Naive B cell (primary cell): ENCODE data around the gene LBR. TPM values are rescaled to one million over a fixed set of nuclear protein-coding genes. Genes with fewer than 3 reads are reported as not detected.

ENCODE experiments used
- ATAC-seq, 2 donors: fragments of 150-1000 bp; cut with Tn5 transposase; 2 replicates each; pipeline ENCODE4 v1.10.0; 2021; ENCODE audit warnings: low read depth in 2 of 2, mild to moderate bottlenecking in 2 of 2, moderate library complexity in 2 of 2
- DNase-seq: peaks from one replicate; pipeline ENCODE4 v3.0.0; 2022
- H3K27ac Mint-ChIP-seq, 6 donors: one replicate each; pipeline ENCODE4 v1.8.0; 2020 to 2022; ENCODE audit warnings: mild to moderate bottlenecking in 6 of 6, mixed read lengths in 6 of 6, moderate library complexity in 5 of 6, inconsistent platforms in 2 of 6
- H3K27me3 Mint-ChIP-seq, 3 donors: one replicate each; pipeline ENCODE4 v1.8.0; 2021 to 2022; ENCODE audit warnings: mixed read lengths in 3 of 3, mild to moderate bottlenecking in 1 of 3
- H3K36me3 Mint-ChIP-seq, 2 donors: one replicate each; pipeline ENCODE4 v1.8.0; 2020 to 2022; ENCODE audit warnings: mixed read lengths in 2 of 2, inconsistent platforms in 1 of 2, mild to moderate bottlenecking in 1 of 2
- H3K4me1 Mint-ChIP-seq, 3 donors: one replicate each; pipeline ENCODE4 v1.8.0; 2020 to 2022; ENCODE audit warnings: mixed read lengths in 3 of 3, inconsistent platforms in 1 of 3, mild to moderate bottlenecking in 1 of 3, moderate library complexity in 1 of 3
- H3K4me3 Mint-ChIP-seq, 8 donors: one replicate each; pipeline ENCODE4 v1.8.0; 2020 to 2022; ENCODE audit warnings: mild to moderate bottlenecking in 8 of 8, mixed read lengths in 8 of 8, moderate library complexity in 8 of 8, inconsistent platforms in 2 of 8
- H3K9me3 Mint-ChIP-seq, 7 donors: one replicate each; pipeline ENCODE4 v1.8.0; 2020 to 2022; ENCODE audit warnings: mixed read lengths in 7 of 7, mild to moderate bottlenecking in 5 of 7, inconsistent platforms in 2 of 7, moderate library complexity in 1 of 7
- polyA plus RNA-seq, 6 donors: library from polyadenylated mRNA; unstranded; fragments of 300-500 nt; fragmentation: Illumina TruSeq; gene quantifications; one replicate each; pipeline ENCODE4 v1.2.3, GENCODE V29; 2021; ENCODE audit warnings: low read depth in 6 of 6

LBR gene
- polyA plus RNA-seq, 6 donors from 2014 or later = 112 to 165 (median 146) TPM

DNA sequence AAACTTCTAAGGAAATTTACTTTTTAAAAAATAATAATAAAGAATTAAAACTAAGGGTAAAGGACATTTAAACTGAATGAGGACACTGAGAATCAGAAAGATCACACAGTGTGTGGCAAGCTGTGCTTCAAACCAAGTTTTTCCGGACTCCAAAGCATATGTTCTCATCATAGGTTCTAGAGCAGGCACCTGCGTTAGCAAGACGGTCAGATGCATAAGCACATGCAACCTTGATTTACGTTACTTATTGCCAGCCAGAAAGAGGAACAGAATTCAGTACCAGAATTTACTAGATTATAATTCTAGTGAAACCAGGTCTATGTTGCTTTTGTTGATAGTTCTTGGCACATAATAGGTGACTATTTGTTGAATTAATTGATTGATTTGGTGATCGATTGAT is 6.2 kb upstream of the LBR start:
- DNase-seq = peak; percentile 39
- Mint-ChIP-seq H3K4me1 (peaks cover 25 to 37% (median 35%) of the 10 kb centered on the region in 3 donors), H3K36me3 (no peaks in the 10 kb centered on the region), H3K27ac (peak overlapping the region; percentile 38 to 90 (median 66)), H3K9me3 (peaks cover 0 to 2% (median 0%) of the 10 kb centered on the region in 7 donors), H3K4me3 (peak overlapping the region in 1 of 8 donors; percentile 63), H3K27me3 (no peaks in the 10 kb centered on the region)
- peak; percentile 71 to 73 for ATAC-seq

- Mint-ChIP-seq H3K27ac (no peak overlapping the region), H3K4me1 (peaks cover 23 to 35% (median 31%) of the 10 kb centered on the region in 3 donors), H3K9me3 (peaks cover 0 to 2% (median 0%) of the 10 kb centered on the region in 7 donors), H3K4me3 (no peak overlapping the region), H3K27me3 (no peaks in the 10 kb centered on the region), H3K36me3 (no peaks in the 10 kb centered on the region)
- DNase-seq = no peak
- no peak for ATAC-seq
Measured at GRCh38 chr1:225431081-225431863, 3.4 kb upstream of the LBR start.

DNA sequence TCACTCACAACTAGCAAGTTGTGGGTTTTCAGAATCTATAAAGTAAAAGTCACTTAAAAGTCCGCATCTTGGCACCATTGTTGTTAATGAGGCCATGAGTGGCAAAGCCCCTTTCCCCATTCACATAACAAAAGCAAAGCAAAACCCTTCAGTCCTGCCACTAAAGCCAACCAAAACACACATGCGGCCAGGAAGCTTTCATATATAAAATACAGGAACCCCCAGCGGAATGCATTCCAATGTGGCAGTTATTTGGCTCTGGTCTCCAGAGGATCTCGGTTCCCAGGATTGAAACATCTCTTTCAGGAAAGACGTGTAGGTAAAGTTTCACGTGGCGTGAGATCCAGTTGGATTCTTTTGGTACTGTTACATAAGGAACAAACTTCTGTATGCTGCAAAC is 2.5 kb upstream of the LBR start:
- peak overlapping the region in 1 of 6 donors; percentile 5 for H3K27ac Mint-ChIP-seq

GRCh38 chr1:225428881-225429455 is 1.1 kb upstream of the LBR start:
- H3K4me3 Mint-ChIP-seq = peak overlapping the region; percentile 83 to 94 (median 91)
- H3K9me3 Mint-ChIP-seq = peaks cover 0 to 2% (median 0%) of the 10 kb centered on the region in 7 donors
- peak; percentile 29 to 32 for ATAC-seq
- H3K27ac Mint-ChIP-seq = peak overlapping the region; percentile 78 to 96 (median 94)
- H3K4me1 Mint-ChIP-seq = peaks cover 28 to 36% (median 31%) of the 10 kb centered on the region in 3 donors
- no peaks in the 10 kb centered on the region for H3K27me3 Mint-ChIP-seq
- H3K36me3 Mint-ChIP-seq = no peaks in the 10 kb centered on the region
- DNase-seq = no peak

More for the DNA sequence above, 2.5 kb upstream of the LBR start:
- H3K36me3 Mint-ChIP-seq = no peaks in the 10 kb centered on the region
- no peaks in the 10 kb centered on the region for H3K27me3 Mint-ChIP-seq
- peaks cover 23 to 35% (median 31%) of the 10 kb centered on the region in 3 donors for H3K4me1 Mint-ChIP-seq
- DNase-seq (no peak), ATAC-seq (no peak)
- peaks cover 0 to 2% (median 0%) of the 10 kb centered on the region in 7 donors for H3K9me3 Mint-ChIP-seq
- peak overlapping the region in 1 of 8 donors; percentile 74 for H3K4me3 Mint-ChIP-seq

DNA sequence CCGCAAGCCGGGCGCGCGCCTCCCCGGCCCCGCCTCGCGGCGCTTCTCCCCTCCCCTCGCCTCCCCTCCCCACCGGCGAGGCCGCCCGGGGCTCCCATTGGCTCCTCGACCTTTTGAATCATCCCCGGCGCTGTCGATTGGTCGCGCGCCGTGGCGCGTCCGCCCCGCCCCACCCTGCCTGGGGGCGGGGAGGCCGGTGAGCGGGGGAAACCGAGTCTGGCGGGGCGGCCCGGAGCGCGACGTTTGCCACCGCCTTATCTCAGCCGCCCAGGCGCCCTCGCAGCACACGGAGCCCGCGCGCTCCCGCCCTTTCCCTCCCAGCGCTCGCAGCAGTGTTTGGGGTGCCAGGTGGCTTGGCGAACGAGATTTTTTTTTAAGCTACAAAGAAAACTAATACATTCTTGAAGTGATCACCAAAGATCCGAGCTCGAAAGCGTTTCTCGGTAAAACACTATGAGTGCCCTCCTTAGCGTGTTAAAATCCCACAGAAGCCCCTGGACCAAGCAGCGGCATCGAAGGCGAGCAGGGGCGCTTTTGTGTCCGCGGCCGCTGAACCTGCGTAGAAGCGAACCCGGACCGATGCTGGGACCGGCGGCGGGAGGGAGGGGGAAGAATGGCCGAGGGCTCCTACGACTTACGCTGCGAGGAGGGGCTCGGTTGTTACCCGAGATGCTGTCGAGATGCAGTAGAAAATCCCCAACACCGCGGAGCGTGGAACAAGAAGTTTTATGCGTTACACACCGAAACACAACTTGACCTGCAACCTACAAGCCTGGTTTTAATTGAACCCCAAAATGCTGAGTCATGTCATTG is 436 bp upstream of the LBR start:
- peak; percentile 80 to 82 for ATAC-seq
- peaks cover 0 to 2% (median 0%) of the 10 kb centered on the region in 7 donors for H3K9me3 Mint-ChIP-seq

DNA sequence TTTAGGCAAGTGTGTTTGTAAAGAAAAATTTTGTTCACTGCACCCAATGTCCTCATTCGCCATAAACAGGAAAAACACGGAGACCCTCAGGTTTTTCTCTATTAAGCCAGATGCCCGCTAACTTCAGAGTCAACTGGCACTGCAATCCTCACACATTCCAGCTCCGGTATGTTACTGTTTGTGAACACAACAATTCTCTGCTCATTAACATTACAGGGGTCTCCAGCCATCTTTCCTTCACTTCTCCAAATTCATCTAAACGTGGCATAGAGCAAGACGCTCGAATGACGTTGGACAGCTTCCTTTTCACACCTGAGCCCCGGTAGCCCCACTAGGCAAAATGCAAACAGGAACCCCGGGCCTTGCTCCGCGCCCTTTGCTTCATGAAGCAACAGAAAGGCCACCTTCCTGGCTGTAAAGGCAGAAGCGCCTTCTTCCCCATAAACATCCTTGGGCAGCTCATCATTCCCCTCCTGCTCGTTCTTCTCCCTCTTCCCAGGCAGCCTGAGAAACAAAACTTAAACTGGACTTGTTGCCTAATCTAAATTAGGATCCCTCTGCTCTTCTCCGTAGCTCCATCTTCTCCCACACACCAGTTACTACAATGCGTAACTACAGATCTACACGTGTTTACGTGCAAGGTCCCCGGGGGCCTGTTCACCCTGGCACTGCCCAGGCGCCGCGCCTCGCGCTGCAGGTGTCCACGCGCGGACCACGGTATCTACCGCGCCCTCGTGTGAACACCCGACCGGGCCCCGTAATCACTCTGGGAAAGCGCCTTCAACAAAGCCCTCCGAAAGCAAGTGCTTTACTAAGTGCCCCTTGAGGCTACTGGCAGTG is 1.2 kb downstream of the LBR start:
- DNase-seq (peak; percentile 69), ATAC-seq (peak; percentile 25 to 26)
- peaks cover 0 to 7% of the 10 kb centered on the region in 2 donors for H3K36me3 Mint-ChIP-seq
- H3K4me1 Mint-ChIP-seq = peaks cover 46 to 58% (median 50%) of the 10 kb centered on the region in 3 donors
- no peaks in the 10 kb centered on the region for H3K9me3 Mint-ChIP-seq
- H3K27me3 Mint-ChIP-seq = no peaks in the 10 kb centered on the region
- H3K4me3 Mint-ChIP-seq = peak overlapping the region; percentile 83 to 99 (median 90)
- peak overlapping the region; percentile 0 to 98 (median 86) for H3K27ac Mint-ChIP-seq

More for the DNA sequence above, 436 bp upstream of the LBR start:
- Mint-ChIP-seq H3K27me3 (no peaks in the 10 kb centered on the region), H3K27ac (peak overlapping the region; percentile 78 to 96 (median 94)), H3K4me1 (peaks cover 34 to 43% (median 37%) of the 10 kb centered on the region in 3 donors), H3K4me3 (peak overlapping the region; percentile 83 to 94 (median 91)), H3K36me3 (no peaks in the 10 kb centered on the region)
- peak; percentile 88 for DNase-seq

GRCh38 chr1:225425201-225425786 is 2.5 kb downstream of the LBR start:
- Mint-ChIP-seq H3K4me1 (peaks cover 46 to 60% (median 50%) of the 10 kb centered on the region in 3 donors), H3K27ac (peak overlapping the region; percentile 72 to 96 (median 82)), H3K36me3 (peaks cover 0 to 8% of the 10 kb centered on the region in 2 donors), H3K9me3 (no peaks in the 10 kb centered on the region), H3K4me3 (peak overlapping the region; percentile 83 to 99 (median 90)), H3K27me3 (no peaks in the 10 kb centered on the region)
- DNase-seq = no peak
- ATAC-seq = no peak

GRCh38 chr1:225424562-225425200 is 3.2 kb downstream of the LBR start:
- ATAC-seq (no peak), DNase-seq (no peak)
- Mint-ChIP-seq H3K4me1 (peaks cover 46 to 61% (median 50%) of the 10 kb centered on the region in 3 donors), H3K9me3 (no peaks in the 10 kb centered on the region), H3K27me3 (no peaks in the 10 kb centered on the region), H3K27ac (peak overlapping the region in 4 of 6 donors; percentile 54 to 96 (median 74)), H3K4me3 (peak overlapping the region in 7 of 8 donors; percentile 35 to 86 (median 55)), H3K36me3 (peaks cover 0 to 12% of the 10 kb centered on the region in 2 donors)

- Mint-ChIP-seq H3K4me3 (peak overlapping the region in 3 of 8 donors; percentile 15 to 86 (median 20)), H3K9me3 (no peaks in the 10 kb centered on the region), H3K4me1 (peaks cover 47 to 57% (median 57%) of the 10 kb centered on the region in 3 donors)
Measured at GRCh38 chr1:225423518-225423855, 4.4 kb downstream of the LBR start.

DNA sequence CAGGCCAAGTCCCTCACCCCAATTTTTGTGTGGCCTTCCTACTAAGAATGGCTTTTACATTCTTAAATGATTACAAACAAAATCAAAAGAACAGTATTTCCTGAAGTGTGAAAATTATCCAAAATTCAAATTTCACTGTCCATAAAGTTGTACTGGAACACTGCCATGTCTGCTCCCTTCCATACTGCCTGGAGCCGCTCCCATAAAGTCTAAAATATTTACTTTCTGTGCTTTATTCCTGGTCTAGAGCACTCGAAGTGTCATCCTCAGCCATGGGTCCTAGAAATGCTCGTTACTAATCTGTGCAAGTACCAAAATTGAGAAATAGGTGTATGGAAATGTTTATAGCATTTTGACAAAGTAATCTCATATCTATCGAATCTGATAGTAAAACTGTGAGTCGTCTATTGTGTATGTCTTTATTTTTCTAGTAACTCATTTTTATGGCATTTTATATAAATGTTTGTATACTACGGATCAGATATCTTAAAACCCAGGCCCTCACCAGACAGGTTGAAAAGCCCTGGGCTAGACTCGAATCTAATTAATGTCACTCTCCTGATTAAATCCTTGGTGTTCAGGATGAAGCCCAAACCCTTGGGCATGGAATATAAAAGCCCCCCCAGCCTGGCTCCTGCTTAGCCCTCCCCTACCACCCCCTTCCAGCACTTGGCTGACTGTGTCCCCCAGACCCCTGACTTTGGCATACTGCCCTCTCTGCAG is 4.9 kb downstream of the LBR start:
- Mint-ChIP-seq H3K9me3 (no peaks in the 10 kb centered on the region), H3K36me3 (peaks cover 13 to 19% of the 10 kb centered on the region in 2 donors), H3K27me3 (no peaks in the 10 kb centered on the region), H3K4me1 (peaks cover 47 to 59% (median 57%) of the 10 kb centered on the region in 3 donors), H3K27ac (peak overlapping the region in 5 of 6 donors; percentile 24 to 85 (median 69)), H3K4me3 (no peak overlapping the region)
- DNase-seq = no peak
- no peak for ATAC-seq

More at GRCh38 chr1:225423518-225423855, 4.4 kb downstream of the LBR start:
- H3K36me3 Mint-ChIP-seq = peaks cover 8 to 18% of the 10 kb centered on the region in 2 donors
- no peak for DNase-seq
- ATAC-seq = no peak
- H3K27me3 Mint-ChIP-seq = no peaks in the 10 kb centered on the region
- H3K27ac Mint-ChIP-seq = peak overlapping the region in 5 of 6 donors; percentile 24 to 76 (median 60)

- Mint-ChIP-seq H3K36me3 (peaks cover 18 to 23% of the 10 kb centered on the region in 2 donors), H3K4me3 (peak overlapping the region in 2 of 8 donors; percentile 19 to 51), H3K9me3 (no peaks in the 10 kb centered on the region), H3K4me1 (peaks cover 47 to 59% (median 57%) of the 10 kb centered on the region in 3 donors), H3K27ac (peak overlapping the region in 5 of 6 donors; percentile 24 to 89 (median 75)), H3K27me3 (no peaks in the 10 kb centered on the region)
- no peak for ATAC-seq
- no peak for DNase-seq
Measured at GRCh38 chr1:225422031-225422605, 5.7 kb downstream of the LBR start.
